NCI-H187 (cell line): ENCODE data around the gene RYR2.

Experiments used
- DNase-seq, 2 experiments: peaks; one replicate each; lab custom pipeline; 2025; lab: John Stamatoyannopoulos, UW

RYR2 gene

DNA sequence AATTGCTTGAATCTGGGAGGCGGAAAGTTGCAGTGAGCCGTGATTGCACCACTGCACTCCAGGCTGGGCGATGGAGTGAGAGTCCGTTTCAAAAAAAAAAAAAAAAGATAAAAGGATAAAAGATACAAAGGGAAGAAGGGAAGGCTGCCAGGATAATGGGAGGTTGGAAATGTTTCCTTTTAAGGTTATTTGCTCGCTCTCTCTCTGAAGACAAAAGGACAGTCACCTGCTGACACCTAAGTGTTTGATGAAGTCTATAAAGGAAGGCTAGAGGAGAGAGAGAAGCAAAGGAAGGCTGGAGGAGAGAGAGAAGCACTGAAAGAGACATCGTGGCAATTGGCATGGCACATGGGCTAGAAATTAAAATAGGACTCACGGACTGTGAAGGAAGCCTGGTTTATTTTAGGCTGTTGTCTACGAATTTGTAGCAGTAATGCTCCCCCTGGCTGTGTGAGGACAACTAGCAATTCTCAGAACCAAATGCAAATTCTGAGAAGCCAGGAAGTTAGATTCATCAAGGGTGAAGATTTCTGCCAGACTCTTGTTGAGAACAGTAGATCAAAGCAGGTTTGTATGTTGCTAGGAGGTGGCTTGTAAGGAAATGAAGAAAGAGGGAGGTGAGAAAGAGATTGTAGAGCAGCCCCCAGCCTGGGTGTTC is 694.5 kb downstream of the RYR2 start:
- no peak for DNase-seq

DNA sequence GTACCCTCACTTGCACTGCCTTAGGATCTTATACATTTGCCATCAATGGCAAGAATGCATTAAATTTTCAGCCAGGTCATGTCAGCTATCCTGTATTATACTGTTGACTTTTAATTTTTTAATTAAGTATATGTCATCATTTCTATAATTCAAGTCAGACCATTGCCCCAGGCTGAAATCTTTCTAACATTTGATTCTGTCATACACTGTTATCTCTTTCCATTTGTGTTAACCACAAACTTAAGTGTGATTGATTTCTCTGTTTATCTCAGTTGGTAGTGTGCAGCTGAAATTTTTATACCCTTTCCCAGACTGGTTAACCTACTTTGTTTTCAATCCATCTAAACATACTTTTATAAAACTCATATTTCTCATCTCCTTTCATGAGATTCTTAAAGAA is 695.5 kb downstream of the RYR2 start:
- no peak for DNase-seq

DNA sequence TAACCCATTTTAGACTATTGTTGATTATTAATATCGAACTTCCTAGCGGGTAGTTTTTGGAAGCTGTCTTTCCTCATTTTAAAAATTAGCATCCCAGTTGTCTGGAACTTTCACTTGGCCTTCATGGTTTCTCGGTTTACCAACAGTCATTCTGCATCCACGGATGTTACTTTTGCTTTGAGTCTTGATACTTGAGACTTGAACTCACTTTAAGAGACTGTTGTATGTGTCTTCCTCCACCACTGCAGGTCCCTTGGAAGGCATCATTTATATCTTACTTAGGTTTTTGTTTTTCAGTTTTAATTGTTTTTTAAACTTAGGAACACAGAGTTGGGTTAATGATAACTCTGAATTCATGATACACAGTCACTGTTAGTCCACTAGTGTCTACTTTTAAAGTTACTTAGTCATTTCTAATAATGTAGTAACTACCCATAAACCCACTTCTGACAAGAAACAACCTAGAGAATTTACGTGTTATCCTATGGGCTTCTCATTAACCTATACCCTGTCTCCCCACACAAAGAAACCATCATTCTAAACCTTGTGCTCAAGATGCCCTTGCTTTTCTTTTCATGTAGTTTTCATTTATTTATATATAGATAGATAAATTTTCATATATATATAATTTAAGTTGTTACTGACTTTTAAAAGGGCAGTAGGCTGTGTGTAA is 696.1 kb downstream of the RYR2 start:
- no peak for DNase-seq

DNA sequence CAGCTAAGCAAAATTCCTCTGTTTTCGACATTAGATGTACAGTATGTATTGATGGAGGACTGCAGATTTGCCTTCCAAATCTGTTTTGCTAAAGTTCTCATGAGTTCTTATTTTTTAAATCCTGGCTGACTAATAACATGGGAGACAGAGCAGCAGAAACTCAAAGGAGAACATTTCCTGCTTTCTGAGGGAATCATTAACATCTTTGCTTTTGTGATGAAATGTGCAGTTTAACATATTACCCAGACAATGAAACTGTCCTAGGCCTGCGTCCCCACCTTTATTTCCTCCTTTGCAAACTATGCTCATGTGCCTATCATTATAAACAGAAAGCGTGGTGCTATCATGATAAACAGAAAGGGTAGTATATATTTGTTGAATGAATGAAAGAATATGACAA is 698.9 kb downstream of the RYR2 start:
- no peak for DNase-seq

DNA sequence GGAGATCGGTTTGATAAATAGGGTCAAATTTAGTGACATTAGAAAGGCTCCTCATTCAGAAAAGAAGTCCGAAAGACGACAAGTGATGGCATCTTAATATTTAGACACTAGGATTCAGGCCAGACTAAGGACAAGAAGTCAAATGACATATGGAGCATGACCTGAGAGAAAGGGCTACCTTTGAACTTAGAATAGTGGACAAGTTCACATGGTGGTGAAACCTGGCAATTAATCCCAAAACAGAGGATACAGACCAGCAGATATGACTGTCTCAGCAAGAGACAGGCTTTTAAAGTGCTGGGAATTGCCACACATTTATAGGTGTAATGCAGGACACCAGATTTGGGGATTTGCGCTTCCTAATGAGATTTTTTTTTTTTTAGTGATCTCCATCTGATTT is 703.6 kb downstream of the RYR2 start:
- no peak for DNase-seq

DNA sequence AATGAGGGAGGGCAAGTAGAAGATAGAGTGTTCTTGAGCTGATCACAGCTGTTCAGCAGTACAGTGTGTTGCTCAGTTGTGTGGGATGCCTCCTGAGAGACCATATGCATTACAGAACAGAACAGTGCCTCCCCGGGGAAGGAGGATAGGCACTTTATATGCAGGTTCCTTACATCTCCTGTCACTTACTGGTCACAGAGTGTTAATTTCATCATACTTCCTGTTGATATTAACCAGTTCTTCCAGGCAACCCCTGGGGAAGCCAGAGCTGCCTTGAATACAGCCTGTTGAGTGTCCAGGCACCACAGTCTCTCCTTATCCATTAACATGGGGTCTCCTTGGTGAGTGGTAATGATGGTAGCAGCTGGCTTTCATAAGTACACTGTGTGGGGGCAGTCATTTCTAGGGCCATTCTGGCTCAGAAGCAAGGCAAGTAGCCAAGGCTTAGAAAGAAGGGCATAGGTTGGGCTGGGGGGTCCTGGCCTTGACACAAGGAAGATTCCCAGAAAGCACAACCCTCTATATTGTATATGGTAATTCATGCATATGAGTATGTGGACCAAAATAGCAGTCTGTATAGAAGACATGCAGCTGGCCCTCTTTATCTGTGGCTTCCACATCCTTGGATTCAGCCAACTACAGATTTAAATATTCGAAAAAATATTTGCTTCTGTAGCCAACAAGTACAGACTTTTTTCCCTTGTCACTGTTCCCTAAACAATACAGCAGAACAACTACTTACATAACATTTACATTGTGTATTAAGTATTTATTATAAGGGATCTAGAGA is 706.4 kb downstream of the RYR2 start:
- no peak for DNase-seq

DNA sequence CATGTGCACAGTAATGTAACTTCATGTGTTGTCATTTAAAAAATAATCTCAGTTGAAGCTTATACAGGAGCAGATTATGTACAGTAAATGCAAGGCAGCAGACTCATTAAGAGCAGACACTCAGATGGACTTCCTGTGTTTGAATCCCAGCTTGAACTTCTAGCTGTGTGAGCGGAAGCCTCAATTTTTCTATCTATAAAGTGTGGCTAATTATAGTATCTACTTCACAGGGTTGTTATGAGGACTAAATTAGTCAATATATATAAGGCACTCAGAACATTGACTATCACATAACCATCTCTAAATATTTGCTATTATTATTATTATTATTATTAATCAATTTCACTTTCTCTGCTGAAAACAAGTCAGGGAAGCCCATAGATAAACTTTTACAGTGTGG is 707.1 kb downstream of the RYR2 start:
- DNase-seq = no peak

DNA sequence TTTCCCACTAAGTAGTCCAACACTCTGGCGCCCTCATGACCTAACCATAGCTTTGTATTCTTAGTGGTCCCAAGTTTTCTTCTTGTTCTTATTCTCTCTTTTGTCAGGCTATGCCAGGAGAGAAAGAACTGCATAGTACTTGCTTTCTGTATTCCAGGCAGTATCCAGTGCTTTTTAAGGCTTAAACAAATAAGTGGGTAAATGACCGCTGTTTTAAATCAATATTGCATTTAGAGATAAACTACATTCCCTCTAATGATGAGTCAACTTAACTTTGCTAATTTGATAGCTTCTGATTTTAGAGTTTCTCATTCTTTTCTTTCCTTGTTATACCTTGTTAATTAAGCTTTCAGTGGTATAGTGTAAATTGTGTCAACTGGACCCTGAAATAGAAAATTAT is 709.1 kb downstream of the RYR2 start:
- DNase-seq = no peak

DNA sequence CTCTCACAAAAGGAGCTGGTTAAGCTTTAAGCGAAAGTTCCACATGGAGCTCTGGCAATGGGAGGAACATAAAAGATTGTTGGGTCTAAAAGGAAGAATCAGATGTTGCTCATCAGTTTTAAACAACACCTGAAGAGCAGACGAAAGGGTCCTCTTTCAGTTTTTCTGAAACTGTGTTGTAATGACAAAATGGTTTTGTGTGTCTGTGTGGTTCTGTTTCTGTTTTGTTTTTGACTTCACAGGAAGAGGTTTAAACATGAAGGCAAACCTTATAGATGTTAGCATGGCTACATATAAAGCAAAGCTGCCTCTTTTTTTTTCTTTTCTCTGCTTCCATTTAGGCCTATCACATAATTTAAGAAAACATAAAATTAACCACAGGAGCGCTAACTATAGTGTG is 712.6 kb downstream of the RYR2 start:
- DNase-seq = no peak

DNA sequence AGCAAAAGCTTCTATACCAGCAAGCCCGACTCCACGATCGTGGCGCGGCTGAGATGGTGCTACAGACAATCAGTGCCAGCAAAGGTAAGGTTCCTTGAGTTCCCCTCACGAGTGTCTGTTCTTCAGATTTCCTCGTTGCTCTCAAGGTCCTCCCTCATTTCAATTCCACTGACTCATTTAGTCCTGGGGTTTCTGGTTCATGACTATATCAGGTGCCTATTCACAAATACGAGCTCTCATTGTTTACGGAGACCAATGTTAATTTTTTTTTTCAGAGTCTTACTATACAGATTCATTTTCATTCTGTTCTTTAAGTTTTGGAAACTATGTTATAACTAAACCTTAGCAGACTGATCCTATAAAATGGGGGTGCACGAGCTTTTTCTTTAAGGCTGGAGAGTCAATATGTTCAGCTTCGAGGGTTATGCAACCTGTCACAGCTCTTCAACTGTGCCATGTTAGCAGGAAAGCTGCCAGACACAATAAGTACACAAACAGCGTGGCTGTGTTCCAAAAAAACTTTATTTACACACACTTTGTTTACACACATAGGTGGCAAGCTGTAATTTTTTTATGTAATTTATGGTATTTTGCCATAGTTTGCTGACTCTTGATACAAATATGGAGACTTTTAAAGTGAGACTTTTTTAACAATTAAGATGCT is 714.5 kb downstream of the RYR2 start:
- DNase-seq = no peak

DNA sequence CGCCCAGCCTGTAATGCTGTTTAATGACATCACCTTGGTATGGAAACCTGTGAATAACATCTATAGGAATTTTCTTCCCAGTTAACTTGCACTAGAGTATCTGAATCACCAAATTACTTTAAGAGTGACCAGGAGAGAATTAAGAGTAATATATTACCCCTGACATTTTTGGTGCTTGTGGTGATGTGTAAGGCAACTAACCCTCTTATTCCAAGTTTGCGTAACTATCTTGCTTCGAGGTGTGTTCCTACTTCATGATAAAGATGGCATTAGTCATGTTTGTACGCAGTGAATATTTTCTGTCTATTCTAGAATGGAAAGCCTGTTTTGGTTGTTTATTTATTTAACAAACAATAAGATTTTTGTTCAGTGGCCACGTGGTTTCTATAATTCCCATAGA is 717.4 kb downstream of the RYR2 start:
- DNase-seq = no peak

DNA sequence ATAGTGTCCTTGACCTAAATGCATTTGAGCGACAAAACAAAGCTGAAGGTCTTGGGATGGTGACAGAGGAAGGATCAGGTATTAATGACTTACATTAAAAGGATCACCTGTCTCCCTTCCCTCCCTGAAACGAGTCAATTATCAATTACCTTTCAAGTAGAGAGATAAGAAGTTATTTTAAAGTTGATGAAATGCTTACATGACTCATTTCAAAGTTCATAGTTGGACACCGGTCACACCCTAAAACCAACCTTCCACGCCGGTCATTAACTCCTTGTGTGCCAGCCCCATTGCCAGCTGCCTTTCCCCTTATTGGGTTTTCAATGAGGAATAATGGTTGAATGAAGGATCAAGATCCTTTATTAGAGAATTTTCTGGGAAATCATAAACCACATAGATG is 719.0 kb downstream of the RYR2 start:
- DNase-seq = no peak

DNA sequence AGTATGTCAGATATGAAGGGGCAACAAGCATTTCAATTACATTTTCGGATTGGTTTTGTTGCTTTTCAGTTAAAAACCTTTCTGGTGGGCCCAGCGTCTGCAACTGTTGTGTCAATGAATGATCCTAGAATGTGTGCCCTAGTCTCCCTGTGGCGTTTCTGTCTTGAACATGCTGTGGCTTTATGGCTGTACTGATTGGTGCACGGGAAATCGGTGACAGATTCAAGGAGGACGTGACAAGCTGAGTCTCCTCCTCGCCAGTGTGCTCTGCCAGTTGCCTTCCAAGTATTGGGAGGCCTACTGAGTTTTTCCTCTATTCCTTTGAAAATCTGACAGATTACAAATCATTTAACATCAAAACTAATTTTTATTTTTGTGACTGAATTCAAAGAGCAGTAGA is 721.2 kb downstream of the RYR2 start:
- no peak for DNase-seq

DNA sequence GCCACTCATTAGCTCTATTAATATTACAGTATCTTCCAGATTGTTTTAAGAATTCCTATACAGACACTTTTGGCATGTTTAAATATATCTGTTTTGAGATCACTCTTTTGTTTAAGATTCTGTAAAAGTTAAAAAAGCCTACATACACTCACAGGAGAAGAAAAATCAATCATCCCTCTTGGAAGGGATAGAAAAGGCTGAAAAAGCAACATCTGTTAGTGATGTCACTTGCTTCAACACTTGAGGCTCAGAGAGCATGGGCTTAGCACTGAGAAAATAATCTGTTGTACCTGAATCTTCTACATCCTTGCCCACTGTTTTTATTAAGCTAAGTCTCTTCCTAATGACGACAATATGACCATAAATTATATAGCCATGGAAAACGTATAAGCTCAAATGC is 721.8 kb downstream of the RYR2 start:
- no peak for DNase-seq

DNA sequence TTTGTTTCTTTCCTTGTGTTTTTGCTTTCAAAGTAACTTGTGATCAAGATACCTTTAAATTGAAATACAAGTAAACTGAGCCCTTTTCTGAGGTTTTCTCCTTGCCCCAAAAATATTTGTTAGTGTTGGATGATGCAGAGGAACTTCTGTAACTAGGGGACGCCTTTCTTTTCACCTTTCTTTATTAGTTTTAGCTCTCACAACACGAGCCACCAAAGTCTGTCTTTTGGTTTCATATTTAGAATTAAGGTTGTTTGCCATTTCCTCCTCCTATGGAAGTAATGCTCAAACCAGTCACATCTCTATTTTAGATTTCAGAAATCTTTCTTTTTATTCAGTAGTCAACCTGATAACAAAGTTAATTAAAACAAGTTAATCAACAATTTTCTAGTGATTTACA is 727.9 kb downstream of the RYR2 start:
- DNase-seq = no peak

DNA sequence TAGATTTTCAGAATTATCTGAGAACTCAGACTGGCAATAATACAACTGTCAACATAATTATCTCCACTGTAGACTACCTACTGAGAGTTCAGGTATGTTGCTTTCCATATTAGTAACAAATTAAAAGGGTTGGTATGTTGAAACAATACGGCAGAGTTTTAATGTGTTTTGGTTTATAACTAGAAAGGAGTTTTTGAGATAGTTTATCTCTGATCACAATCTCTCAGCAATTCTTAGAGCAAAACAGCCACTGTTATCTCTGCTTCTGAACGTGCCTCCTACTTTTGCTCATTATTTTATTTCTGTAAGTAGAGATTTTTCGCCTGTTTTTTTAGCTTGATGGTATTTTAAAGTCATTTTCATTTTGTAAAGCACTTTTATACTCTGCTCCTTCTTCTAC is 730.0 kb downstream of the RYR2 start:
- DNase-seq = no peak

DNA sequence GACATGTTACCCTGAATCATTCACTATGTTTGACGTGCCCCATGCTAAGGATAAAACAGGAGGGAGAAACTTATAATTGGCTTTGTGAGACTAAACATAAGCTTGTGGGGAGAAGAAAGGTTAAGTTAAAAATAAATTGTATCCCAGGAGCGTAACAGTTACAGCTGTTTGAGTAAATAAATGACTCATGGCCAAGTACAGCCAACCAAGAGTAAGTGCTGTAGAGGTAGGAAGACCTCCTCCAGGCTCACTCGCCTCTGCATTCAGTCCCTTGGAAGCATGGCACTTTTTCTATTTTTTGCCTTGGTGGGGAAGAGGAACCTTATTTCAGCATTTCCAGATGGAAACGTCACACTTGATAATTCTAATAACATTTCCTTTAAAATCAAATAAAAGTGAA is 732.3 kb downstream of the RYR2 start:
- no peak for DNase-seq

DNA sequence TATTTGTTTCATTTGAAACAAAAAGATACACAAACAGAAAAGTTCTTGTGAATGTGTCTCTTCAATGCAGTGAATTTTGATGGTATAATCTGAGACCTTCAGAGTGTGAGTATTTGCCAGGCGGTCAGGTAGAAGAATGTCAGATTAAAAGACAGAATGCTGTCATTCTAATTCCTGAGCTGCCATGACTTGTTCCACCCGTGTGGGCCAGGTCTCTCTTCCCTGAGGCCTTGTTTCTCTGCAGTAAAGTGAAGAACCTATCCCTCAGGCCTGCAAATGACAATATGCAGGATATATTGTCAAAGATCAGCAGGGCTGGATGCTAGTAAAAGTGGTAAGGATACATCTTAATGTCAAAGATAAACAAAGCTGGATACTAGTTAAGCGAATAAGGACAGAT is 737.4 kb downstream of the RYR2 start:
- DNase-seq = no peak

DNA sequence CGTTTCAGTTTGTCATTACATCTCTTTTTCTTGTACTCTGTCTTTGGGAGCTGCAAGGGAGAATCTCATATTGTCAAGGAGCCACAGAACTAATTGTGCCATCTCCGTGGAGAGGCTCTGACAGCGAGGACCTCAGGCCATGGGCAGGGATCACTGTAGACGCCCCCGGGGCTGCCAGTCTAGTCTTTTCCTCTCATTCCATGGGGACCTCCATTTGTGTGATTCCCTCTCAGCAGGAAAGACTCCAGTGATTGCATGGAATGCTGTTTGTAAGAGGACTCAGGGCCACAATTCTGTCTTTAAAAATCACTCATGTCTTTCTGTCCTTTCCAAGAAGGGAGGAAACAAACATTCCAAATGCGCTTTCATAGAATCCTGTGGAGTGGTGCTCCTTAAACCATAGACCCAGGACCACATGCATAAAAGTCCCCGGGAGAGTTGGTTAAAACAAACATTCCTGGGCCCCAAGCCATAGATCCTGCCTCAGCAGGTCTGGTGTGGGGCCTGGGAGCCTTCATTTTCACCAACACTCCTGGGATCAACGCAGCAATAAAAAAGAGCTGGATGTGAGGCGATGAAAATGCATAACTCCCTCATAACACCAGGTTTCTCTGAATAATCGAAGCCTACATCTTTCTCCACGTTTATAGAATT is 744.2 kb downstream of the RYR2 start:
- no peak for DNase-seq

DNA sequence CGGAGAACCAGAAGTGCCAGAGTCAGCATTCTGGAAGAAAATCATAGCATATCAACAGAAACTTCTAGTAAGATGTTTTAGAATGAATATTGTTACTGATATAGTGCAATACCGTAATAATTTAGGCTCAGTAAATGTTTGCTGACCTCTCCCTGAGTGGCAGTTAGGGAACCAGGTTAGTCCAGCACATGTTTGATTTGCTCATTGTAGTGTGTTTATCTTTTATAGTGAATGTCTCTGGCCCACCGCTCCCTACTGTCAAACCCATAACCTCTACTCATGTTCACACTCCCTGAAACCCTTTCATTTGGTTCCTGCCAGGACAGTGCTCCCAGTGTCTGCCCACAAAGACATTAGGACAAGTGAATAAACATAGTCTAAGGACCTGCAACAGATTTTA is 746.1 kb downstream of the RYR2 start:
- DNase-seq = no peak

DNA sequence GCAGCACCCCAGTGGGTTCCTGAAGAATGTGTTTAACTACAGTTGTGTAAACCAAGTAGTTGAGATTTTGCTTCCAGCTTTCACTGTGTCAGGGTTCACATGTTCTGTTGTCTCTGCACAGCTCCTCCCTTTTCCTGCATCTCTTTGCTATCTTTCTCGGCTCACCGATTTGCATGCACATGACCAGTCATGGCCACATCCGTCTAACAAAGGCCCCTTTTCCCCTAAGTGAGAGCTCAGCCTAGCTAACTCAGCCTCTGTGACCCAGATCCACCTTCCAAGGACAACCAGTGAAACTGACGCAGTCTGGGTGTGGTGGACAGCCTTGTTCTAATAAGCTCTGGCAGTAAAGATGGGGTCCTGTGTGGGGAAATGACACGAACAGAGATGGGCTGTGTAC is 747.6 kb downstream of the RYR2 start:
- no peak for DNase-seq

DNA sequence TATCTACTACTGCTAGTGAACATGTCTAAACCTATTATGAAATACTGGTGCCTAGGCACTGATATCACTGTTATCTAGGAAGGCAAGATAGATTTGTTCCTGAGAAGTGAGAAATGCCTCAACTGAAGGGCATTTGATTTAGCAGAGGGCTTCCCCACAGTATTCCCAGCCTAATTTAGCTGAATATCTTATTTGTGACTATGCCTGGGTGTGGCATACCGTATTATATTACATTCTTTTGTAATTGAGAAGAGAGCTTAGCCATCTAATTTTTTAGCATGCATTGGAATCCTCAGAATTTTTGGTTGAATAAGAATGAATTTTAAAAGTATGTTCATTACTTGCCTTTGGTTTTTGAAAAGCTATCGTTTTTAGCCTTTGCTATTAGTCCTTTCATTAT is 749.6 kb downstream of the RYR2 start:
- DNase-seq = no peak
